H1 (cell line): ENCODE measurements around the gene SYT6. TPM values are rescaled to one million over a fixed set of nuclear protein-coding genes. Genes with fewer than 3 reads are reported as not detected.

Experiments used
- CHD7 ChIP-seq: fragments of 300-600 bp; sonication (generic); IDR thresholded peaks from 2 replicates; pipeline ENCODE4 v1.7.1; 2012; ENCODE audit warnings: low read length, moderate library complexity, mild to moderate bottlenecking, inconsistent platforms; ENCODE audit not compliant: insufficient replicate concordance
- RAD21 ChIP-seq, 2 experiments: IDR thresholded peaks in 1 of 2; conservative IDR thresholded peaks in 1 of 2; 2 replicates each; pipeline ENCODE4 v1.6.1; 2011; ENCODE audit warnings: low read depth in 2 of 2, low read length in 2 of 2, improper control_type of control experiment in 1 of 2, inconsistent platforms in 1 of 2, mild to moderate bottlenecking in 1 of 2, moderate library complexity in 1 of 2
- SAP30 ChIP-seq: fragments of 300-600 bp; sonication (generic); IDR thresholded peaks from 2 replicates; pipeline ENCODE4 v1.7.1; 2012; ENCODE audit warnings: low read length, moderate library complexity, mild to moderate bottlenecking, inconsistent platforms; ENCODE audit not compliant: insufficient read depth, insufficient replicate concordance
- polyA plus RNA-seq, 7 experiments: library from polyadenylated mRNA; depleted of rRNA in 3 of 7; stranded (reverse) in 5 of 7; unstranded in 2 of 7; fragments of >200 nt in 5 of 7; fragments of 200-250 nt in 2 of 7; gene quantifications; 1 replicate in 5 of 7; 2 replicates in 1 of 7; 4 replicates in 1 of 7; pipeline versions ENCODE4 v1.2.1 to v1.2.3, GENCODE V29; 2011 to 2013; ENCODE audit warnings: missing spikeins in 2 of 7, mixed read lengths in 2 of 7
- total RNA-seq: library from RNA; stranded (reverse); fragmentation: NEBNext Ultra II Directional; extraction: Animal tissue kit (Norgen Biotek cat#: 25700); gene quantifications from 2 replicates; pipeline ENCODE4 v1.2.1, GENCODE V29; 2021

SYT6 gene
- total and polyA plus RNA-seq, 2 of the 8 experiments (the other 6 are each of a cell fraction or from before 2014, with no cell fraction given): 33.7 to 83.5 TPM

DNA sequence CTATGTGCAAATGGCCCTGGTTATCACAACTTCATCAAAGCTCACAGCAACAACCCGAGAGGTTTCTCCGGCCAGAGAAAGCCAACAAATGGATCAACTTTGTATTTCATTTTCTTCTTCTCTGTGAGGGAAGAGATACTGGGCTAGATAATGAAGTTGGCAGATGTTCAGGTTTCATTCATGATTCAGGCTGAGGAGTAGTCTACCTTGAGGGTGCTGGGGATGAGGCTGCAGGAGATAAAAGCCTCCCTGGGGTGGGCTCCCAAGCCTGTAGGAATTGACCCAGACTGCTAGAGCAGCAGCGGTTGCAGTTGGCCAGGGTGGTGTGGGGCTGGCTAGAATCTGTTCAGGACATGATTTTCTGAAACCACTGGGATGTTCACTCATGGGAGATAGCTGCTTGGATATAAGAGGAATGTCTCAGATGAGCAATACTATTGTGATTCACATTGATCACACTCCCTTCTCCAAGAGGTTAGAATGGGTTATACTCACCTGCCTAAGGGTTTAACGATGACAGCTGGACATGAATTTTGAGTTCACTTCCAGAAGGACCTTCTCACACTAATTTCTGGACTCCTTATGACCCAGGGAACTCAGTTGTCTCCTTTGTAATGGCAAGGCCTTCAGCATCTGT lies 64.0 kb downstream of the SYT6 start (continued):
- TF ChIP-seq CHD7 (no peak), RAD21 (IDR thresholded peaks at IDR 0.05 in 1 of 2, conservative IDR thresholded peaks at IDR 0.05 in 1 of 2; ENCODE audit: low read depth in 2 of 2, low read length in 2 of 2) (no peak), SAP30 (no peak)
